Neural cell (in vitro differentiated cells): ENCODE measurements around the gene ADAMTSL4. TPM values are rescaled to one million over a fixed set of nuclear protein-coding genes. Genes with fewer than 3 reads are reported as not detected.

Source experiments
- H2AFZ ChIP-seq: fragments of 200-600, 300-800 bp; sonication (generic), shearing (Covaris generic); 2 replicates; pipeline ENCODE4 v1.6.0; 2014; ENCODE audit warnings: low read depth, mild to moderate bottlenecking, antibody characterized with exemption, low read length, moderate library complexity
- H3F3A ChIP-seq: fragments of 200-600 bp; shearing (Covaris generic); 2 replicates; pipeline ENCODE4 v1.6.1; 2016; ENCODE audit warnings: mild to moderate bottlenecking, moderate library complexity, mixed read lengths, antibody characterized with exemption, low read length; ENCODE audit not compliant: insufficient read depth, poor library complexity, severe bottlenecking
- H3K27ac ChIP-seq: fragments of 200-600, 300-800 bp; sonication (generic), shearing (Covaris generic); 2 replicates; pipeline ENCODE4 v1.5.1; 2014; ENCODE audit warnings: mild to moderate bottlenecking, low read length, moderate library complexity
- H3K27me3 ChIP-seq: fragments of 300-800, 200-600 bp; sonication (generic), shearing (Covaris generic); 2 replicates; pipeline ENCODE4 v1.6.0; 2014; ENCODE audit warnings: mild to moderate bottlenecking, low read depth, low read length, moderate library complexity; ENCODE audit not compliant: insufficient read depth
- H3K36me3 ChIP-seq: fragments of 300-800, 200-600 bp; sonication (generic), shearing (Covaris generic); 2 replicates; pipeline ENCODE4 v1.5.1; 2014; ENCODE audit warnings: mild to moderate bottlenecking, antibody characterized with exemption, low read length, moderate library complexity; ENCODE audit not compliant: insufficient read depth
- H3K4me2 ChIP-seq: fragments of 300-800, 200-600 bp; sonication (generic), shearing (Covaris generic); 2 replicates; pipeline ENCODE4 v1.6.0; 2014; ENCODE audit warnings: mild to moderate bottlenecking, low read length
- H3K4me3 ChIP-seq: fragments of 300-800, 200-600 bp; sonication (generic), shearing (Covaris generic); 2 replicates; pipeline ENCODE4 v1.5.1; 2014; ENCODE audit warnings: mild to moderate bottlenecking, low read length, moderate library complexity
- H3K79me2 ChIP-seq: fragments of 200-600 bp; shearing (Covaris generic); replicated peaks from 2 replicates; pipeline ENCODE4 v1.6.0; 2014; ENCODE audit warnings: mild to moderate bottlenecking, low read length, moderate library complexity; ENCODE audit not compliant: insufficient read depth
- H3K9ac ChIP-seq: fragments of 300-800, 200-600 bp; sonication (generic), shearing (Covaris generic); 2 replicates; pipeline ENCODE4 v1.6.1; 2016; ENCODE audit warnings: mild to moderate bottlenecking, low read length, mixed read lengths
- H3K9me2 ChIP-seq: fragments of 200-600 bp; shearing (Covaris generic); 2 replicates; pipeline ENCODE4 v1.6.1; 2016; ENCODE audit warnings: mild to moderate bottlenecking, low read length, mixed read lengths; ENCODE audit not compliant: insufficient read depth
- H3K9me3 ChIP-seq: fragments of 200-600, 300-800 bp; sonication (generic), shearing (Covaris generic); 2 replicates; pipeline ENCODE4 v1.6.1; 2016; ENCODE audit warnings: mild to moderate bottlenecking, mixed run types, low read length, moderate library complexity, mixed read lengths
- H4K20me1 ChIP-seq: fragments of 200-600 bp; shearing (Covaris generic); 2 replicates; pipeline ENCODE4 v1.6.1; 2016; ENCODE audit warnings: mild to moderate bottlenecking, mixed run types; ENCODE audit not compliant: insufficient read depth
- CTCF ChIP-seq: fragments of 450-650 bp; IDR thresholded peaks from 2 replicates; pipeline ENCODE4 v1.5.1; 2014; ENCODE audit warnings: antibody characterized with exemption, mild to moderate bottlenecking, moderate library complexity; ENCODE audit not compliant: poor library complexity, severe bottlenecking
- EP300 ChIP-seq: fragments of 450-650 bp; conservative IDR thresholded peaks from 2 replicates; pipeline ENCODE4 v1.6.1; 2014; ENCODE audit warnings: antibody characterized with exemption, mild to moderate bottlenecking, moderate library complexity; ENCODE audit not compliant: poor library complexity, severe bottlenecking
- EZH2 ChIP-seq: fragments of 200-600, 300-800 bp; shearing (Covaris generic), sonication (generic); IDR thresholded peaks from 2 replicates; pipeline ENCODE4 v1.6.1; 2014; ENCODE audit warnings: antibody characterized with exemption, low read length, borderline replicate concordance, mild to moderate bottlenecking; ENCODE audit not compliant: insufficient read depth, poor library complexity, severe bottlenecking
- MXI1 ChIP-seq: fragments of 450-650 bp; conservative IDR thresholded peaks from 2 replicates; pipeline ENCODE4 v1.6.1; 2014; ENCODE audit warnings: antibody characterized with exemption, mild to moderate bottlenecking; ENCODE audit not compliant: poor library complexity, severe bottlenecking
- RAD21 ChIP-seq: fragments of 450-650 bp; conservative IDR thresholded peaks from 2 replicates; pipeline ENCODE4 v1.6.1; 2014; ENCODE audit warnings: antibody characterized with exemption, mild to moderate bottlenecking, moderate library complexity
- REST ChIP-seq: IDR thresholded peaks from 2 replicates; pipeline ENCODE4 v1.6.1; 2012; ENCODE audit warnings: borderline replicate concordance
- SMC3 ChIP-seq: fragments of 450-650 bp; conservative IDR thresholded peaks from 2 replicates; pipeline ENCODE4 v1.6.1; 2014; ENCODE audit warnings: antibody characterized with exemption, mild to moderate bottlenecking, moderate library complexity; ENCODE audit not compliant: poor library complexity
- TAF1 ChIP-seq: IDR thresholded peaks from 2 replicates; pipeline ENCODE4 v1.6.1; 2012; ENCODE audit warnings: low read depth
- polyA plus RNA-seq: library from polyadenylated mRNA; depleted of rRNA; stranded (reverse); fragments of >200 nt; gene quantifications from 2 replicates; pipeline ENCODE4 v1.2.3, GENCODE V29; 2014

ADAMTSL4 gene
- polyA plus RNA-seq, 1 donor from 2014 or later = not detected

DNA sequence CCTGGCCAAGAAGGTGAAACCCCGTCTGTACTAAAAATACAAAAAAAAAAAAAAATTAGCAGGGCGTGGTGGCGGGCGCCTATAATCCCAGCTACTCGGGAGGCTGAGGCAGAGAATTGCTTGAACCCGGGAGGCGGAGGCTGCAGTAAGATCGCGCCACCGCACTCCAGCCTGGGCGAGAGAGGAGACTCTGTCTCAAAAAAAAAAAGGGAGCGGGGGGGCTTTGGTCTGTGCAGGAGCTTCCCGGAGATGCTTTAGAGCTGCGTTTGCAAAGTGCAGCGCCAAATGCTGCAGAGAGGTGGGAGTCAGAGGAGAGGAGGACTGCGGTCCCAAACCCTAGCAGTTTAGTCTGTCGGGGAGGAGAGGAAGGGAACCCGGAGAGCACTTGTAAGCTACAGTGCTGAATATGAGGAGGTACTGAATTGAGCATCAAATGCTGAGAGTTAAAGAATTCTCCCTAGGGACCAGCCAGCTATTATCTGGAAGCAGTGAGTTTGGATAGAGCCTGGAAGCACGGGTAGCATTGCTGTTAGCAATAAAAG is 33.1 kb upstream of the ADAMTSL4 start:
- no peaks in the 10 kb centered on the region for H3K79me2 ChIP-seq
- H3K9ac ChIP-seq = peak overlapping the region; percentile 63
- TF ChIP-seq SMC3 (no peak), MXI1 (no peak)
- peak overlapping the region; percentile 51 for H3K4me2 ChIP-seq
- H3K27ac ChIP-seq = peak overlapping the region; percentile 38
- no peaks in the 10 kb centered on the region for H3F3A ChIP-seq
- no peaks in the 10 kb centered on the region for H3K9me3 ChIP-seq
- no peaks in the 10 kb centered on the region for H4K20me1 ChIP-seq
- H3K9me2 ChIP-seq = no peaks in the 10 kb centered on the region
- H3K4me3 ChIP-seq = peak overlapping the region; percentile 78
- H3K27me3 ChIP-seq = no peaks in the 10 kb centered on the region
- H2AFZ ChIP-seq = peak overlapping the region; percentile 58
- H3K36me3 ChIP-seq = no peaks in the 10 kb centered on the region

DNA sequence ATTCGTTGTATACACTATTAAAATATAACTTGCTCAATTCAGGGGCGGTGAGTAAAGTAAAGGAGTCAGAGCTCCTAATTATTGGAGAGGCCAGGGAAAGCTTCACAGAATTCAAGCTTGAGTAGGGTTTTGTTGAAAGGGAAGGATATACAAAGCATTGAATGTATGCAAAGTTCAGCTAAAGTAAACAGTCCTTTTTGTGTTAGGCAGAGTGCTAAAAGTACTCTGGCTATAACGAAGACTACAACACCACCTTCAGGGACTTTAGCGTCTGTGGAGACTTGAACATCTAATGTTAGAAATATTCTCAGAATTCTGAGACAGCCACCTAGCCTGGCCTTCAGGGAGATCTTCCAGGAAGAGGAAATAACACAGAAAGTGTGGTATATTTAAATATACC is 32.6 kb upstream of the ADAMTSL4 start:
- H3K27ac ChIP-seq = no peak overlapping the region

More for the DNA sequence above, 32.6 kb upstream of the ADAMTSL4 start:
- Histone ChIP-seq H3K79me2 (no peaks in the 10 kb centered on the region), H3K9me3 (no peaks in the 10 kb centered on the region), H2AFZ (no peak overlapping the region), H4K20me1 (no peaks in the 10 kb centered on the region), H3K36me3 (no peaks in the 10 kb centered on the region), H3F3A (no peaks in the 10 kb centered on the region), H3K9me2 (no peaks in the 10 kb centered on the region), H3K9ac (peak overlapping the region; percentile 63), H3K4me3 (peak overlapping the region; percentile 78), H3K4me2 (peak overlapping the region; percentile 51), H3K27me3 (no peaks in the 10 kb centered on the region)
- TF ChIP-seq EZH2 = no peak
- no peak for TF ChIP-seq RAD21
- no peak for TF ChIP-seq REST
- TF ChIP-seq EP300 = no peak
- no peak for TF ChIP-seq CTCF
- TF ChIP-seq TAF1 = no peak
